Esophagus muscularis mucosa (tissue), 4 donors: ENCODE data around the gene SDK1.

ENCODE experiments used
- EP300 ChIP-seq: sonication (generic); formaldehyde crosslinking; IDR thresholded peaks from one replicate; pipeline ENCODE4 v1.6.1; 2017; ENCODE audit warnings: antibody characterized with exemption
- POLR2A ChIP-seq: fragments of 450-650 bp; IDR thresholded peaks from one replicate; pipeline ENCODE4 v1.6.1; 2017; ENCODE audit warnings: antibody characterized with exemption, moderate library complexity, mild to moderate bottlenecking, low read depth
- POLR2AphosphoS5 ChIP-seq, 2 donors: sonication (generic); formaldehyde crosslinking; IDR thresholded peaks; one replicate each; pipeline ENCODE4 v1.6.1; 2017; ENCODE audit warnings: antibody characterized with exemption in 2 of 2
- TF ChIP-seq, protein P1 (sequence below), 3 experiments: fragments of 200-600 bp in 2 of 3; fragments of 450-650 bp in 1 of 3; sonication (generic) in 2 of 3; IDR thresholded peaks; one replicate each; pipeline ENCODE4 v1.5.1; 2017 to 2019; ENCODE audit warnings: antibody characterized with exemption in 3 of 3, mild to moderate bottlenecking in 2 of 3, moderate library complexity in 1 of 3

- TF ChIP-seq EP300, result no peak
- TF ChIP-seq, protein P1, sequence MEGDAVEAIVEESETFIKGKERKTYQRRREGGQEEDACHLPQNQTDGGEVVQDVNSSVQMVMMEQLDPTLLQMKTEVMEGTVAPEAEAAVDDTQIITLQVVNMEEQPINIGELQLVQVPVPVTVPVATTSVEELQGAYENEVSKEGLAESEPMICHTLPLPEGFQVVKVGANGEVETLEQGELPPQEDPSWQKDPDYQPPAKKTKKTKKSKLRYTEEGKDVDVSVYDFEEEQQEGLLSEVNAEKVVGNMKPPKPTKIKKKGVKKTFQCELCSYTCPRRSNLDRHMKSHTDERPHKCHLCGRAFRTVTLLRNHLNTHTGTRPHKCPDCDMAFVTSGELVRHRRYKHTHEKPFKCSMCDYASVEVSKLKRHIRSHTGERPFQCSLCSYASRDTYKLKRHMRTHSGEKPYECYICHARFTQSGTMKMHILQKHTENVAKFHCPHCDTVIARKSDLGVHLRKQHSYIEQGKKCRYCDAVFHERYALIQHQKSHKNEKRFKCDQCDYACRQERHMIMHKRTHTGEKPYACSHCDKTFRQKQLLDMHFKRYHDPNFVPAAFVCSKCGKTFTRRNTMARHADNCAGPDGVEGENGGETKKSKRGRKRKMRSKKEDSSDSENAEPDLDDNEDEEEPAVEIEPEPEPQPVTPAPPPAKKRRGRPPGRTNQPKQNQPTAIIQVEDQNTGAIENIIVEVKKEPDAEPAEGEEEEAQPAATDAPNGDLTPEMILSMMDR (IDR thresholded peaks at IDR 0.05), result no peak
- no peak for TF ChIP-seq POLR2A
- TF ChIP-seq POLR2AphosphoS5 (IDR thresholded peaks at IDR 0.05), result no peak
These were observed 200.6 kb downstream of the SDK1 start for GRCh38 chr7:3501671-3502070.
